Osteocyte (in vitro differentiated cells): ENCODE results near the gene RPL6. TPM values are rescaled to one million over a fixed set of nuclear protein-coding genes. Genes with fewer than 3 reads are reported as not detected.
"Not testable (repeated sequence)": the region's sequence is repeated elsewhere in the genome, so short reads cannot be mapped to it uniquely, and the experiment has no call there.

Experiments
- DNase-seq: peaks from one replicate; pipeline ENCODE4 v3.0.0; 2021; ENCODE audit warnings: mixed read lengths; ENCODE audit not compliant: unreplicated experiment; ENCODE audit errors: extremely low spot score
- H3K27ac Mint-ChIP-seq: one replicate; pipeline ENCODE4 v1.8.0; 2021; ENCODE audit warnings: mild to moderate bottlenecking, mixed read lengths; ENCODE audit not compliant: unreplicated experiment
- H3K27me3 Mint-ChIP-seq: one replicate; pipeline ENCODE4 v1.8.0; 2021; ENCODE audit warnings: mixed read lengths; ENCODE audit not compliant: unreplicated experiment
- H3K36me3 Mint-ChIP-seq: one replicate; pipeline ENCODE4 v1.8.0; 2021; ENCODE audit warnings: mixed read lengths; ENCODE audit not compliant: unreplicated experiment
- H3K4me1 Mint-ChIP-seq: one replicate; pipeline ENCODE4 v1.8.0; 2021; ENCODE audit warnings: mixed read lengths; ENCODE audit not compliant: unreplicated experiment
- H3K4me3 Mint-ChIP-seq: one replicate; pipeline ENCODE4 v1.8.0; 2021; ENCODE audit warnings: mild to moderate bottlenecking, moderate library complexity, mixed read lengths; ENCODE audit not compliant: unreplicated experiment
- H3K9me3 Mint-ChIP-seq: one replicate; pipeline ENCODE4 v1.8.0; 2021; ENCODE audit warnings: mixed read lengths; ENCODE audit not compliant: unreplicated experiment
- long read RNA-seq: library from polyadenylated mRNA; unstranded; transcript quantifications from one replicate; pipeline ENCODE4 v2.0.0, GENCODE V29; 2021
- total RNA-seq: library from RNA; stranded (reverse); gene quantifications from 2 replicates; pipeline ENCODE4 v1.2.1, GENCODE V29; 2021
- TF ChIP-seq, protein P1 (sequence below): fragments of 200-600 bp; sonication (generic); IDR thresholded peaks from 2 replicates; pipeline ENCODE4 v1.5.0; 2021; ENCODE audit warnings: antibody characterized with exemption, mild to moderate bottlenecking, moderate library complexity

RPL6 gene
- 1,250 and 1,279 TPM in 2 replicates for total RNA-seq
- long read RNA-seq, transcript RPL6-201 (7 exons, 947 nt): major isoform, 1,142 of 1,598 reads
- long read RNA-seq, transcript RPL6-202 (7 exons, 1,074 nt): minor isoform, 28 of 1,598 reads
- long read RNA-seq, partial matches to known transcripts: 403 of 1,598 reads
- long read RNA-seq, other reads (novel, unspliced or antisense): 24 of 1,598 reads

DNA sequence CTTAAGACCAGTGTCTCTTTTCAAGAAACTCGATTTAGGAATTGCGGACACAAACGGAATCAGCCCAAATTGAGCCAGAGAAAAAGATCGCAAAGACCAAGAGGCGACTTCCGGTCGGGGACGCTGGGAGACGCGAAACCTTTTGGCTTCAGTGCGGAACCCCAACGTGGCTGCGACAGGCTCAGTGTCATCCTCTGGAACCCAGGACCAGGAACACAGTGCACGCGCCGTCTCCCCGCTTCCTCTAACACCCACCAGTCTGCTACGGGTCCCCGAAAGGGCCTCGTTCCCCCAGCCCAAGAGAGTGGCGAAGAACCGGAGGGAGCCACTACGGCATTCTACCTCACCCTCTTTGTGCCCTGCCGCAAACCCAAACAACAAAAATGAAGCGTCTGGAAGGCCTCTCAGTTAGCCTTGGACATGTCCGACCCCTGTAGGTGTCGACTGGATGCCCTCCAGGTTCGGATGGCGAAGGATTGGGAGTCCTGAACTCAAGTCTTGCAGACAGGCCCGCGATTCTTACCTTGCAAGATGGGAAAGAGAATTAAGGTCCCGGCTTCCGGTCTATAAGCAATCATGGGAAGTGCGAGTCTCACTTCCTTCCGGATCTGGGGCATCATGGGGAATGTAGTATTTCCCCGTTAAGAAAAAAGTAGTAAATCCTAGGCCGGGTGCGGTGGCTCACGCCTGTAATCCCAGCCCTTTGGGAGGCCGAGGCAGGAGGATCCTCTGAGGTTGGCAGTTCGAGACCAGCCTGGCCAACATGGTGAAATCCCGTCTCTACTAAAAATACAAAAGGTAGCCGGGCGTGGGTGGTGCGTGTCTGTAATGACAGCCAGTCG, at the start of gene RPL6:
TSS of gene RPL6 (minus strand) at position 542 of the 842 bp plus-strand sequence. CDS start 949 bp downstream, outside the sequence.
- Mint-ChIP-seq H3K4me1 (peaks cover 23% of the 10 kb centered on the region), H3K9me3 (no peaks in the 10 kb centered on the region), H3K27ac (peak within 1 kb of the TSS; percentile 99), H3K4me3 (peak within 1 kb of the TSS; percentile 99), H3K27me3 (peaks cover 3% of the 10 kb centered on the region), H3K36me3 (peaks cover 38% of the 10 kb centered on the region)
- peak; percentile 88 for DNase-seq
- TF ChIP-seq, protein P1, sequence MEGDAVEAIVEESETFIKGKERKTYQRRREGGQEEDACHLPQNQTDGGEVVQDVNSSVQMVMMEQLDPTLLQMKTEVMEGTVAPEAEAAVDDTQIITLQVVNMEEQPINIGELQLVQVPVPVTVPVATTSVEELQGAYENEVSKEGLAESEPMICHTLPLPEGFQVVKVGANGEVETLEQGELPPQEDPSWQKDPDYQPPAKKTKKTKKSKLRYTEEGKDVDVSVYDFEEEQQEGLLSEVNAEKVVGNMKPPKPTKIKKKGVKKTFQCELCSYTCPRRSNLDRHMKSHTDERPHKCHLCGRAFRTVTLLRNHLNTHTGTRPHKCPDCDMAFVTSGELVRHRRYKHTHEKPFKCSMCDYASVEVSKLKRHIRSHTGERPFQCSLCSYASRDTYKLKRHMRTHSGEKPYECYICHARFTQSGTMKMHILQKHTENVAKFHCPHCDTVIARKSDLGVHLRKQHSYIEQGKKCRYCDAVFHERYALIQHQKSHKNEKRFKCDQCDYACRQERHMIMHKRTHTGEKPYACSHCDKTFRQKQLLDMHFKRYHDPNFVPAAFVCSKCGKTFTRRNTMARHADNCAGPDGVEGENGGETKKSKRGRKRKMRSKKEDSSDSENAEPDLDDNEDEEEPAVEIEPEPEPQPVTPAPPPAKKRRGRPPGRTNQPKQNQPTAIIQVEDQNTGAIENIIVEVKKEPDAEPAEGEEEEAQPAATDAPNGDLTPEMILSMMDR: no peak

DNA sequence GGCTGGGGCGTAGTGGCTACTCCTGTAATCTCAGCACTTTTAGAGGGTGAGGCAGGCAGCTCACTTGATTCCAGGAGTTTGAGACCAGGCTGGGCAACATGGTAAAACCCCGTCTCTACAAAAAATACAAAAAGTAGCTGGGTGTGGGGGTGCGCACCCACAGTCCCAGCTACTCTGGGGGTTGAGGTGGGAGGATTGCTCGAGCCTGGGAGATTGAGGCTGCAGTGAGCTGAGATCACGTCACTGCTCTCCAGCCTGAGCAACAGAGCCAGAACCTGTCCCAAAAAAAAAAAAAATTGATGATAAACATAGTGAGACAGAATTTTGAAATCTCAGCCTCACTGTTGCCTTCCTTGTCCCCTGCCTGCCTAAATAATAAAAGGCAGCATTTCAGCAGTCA, 49.3 kb upstream of the RPL6 start:
- H3K36me3 Mint-ChIP-seq: peaks cover 44% of the 10 kb centered on the region
- H3K27me3 Mint-ChIP-seq: no peaks in the 10 kb centered on the region
- TF ChIP-seq, protein P1: no peak
- no peak overlapping the region for H3K4me3 Mint-ChIP-seq
- no peaks in the 10 kb centered on the region for H3K4me1 Mint-ChIP-seq
- H3K27ac Mint-ChIP-seq: no peak overlapping the region
- H3K9me3 Mint-ChIP-seq: no peaks in the 10 kb centered on the region
- DNase-seq: no peak

DNA sequence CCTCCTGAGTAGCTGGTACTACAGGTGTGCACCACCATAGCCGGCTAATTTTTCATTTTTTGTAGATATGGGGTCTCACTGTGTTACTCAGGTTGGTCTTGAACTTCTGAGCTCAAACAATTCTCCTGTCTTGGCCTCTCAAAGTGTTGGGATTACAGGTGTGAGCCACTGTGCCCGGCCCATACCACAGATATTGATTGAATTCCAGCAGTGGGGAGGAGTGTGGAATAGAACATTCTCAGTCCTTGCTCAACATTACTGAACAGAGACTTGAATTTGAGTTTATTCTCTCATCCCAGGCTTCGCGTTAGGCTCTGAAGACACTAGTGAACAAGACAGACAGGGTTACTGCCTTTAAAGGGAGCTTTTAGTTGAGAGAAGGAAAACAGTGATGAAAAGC, 48.9 kb upstream of the RPL6 start:
- Mint-ChIP-seq H3K27ac (no peak overlapping the region), H3K27me3 (no peaks in the 10 kb centered on the region), H3K4me1 (no peaks in the 10 kb centered on the region), H3K36me3 (peaks cover 45% of the 10 kb centered on the region), H3K9me3 (no peaks in the 10 kb centered on the region), H3K4me3 (no peak overlapping the region)
- TF ChIP-seq, protein P1: no peak
- DNase-seq: no peak

DNA sequence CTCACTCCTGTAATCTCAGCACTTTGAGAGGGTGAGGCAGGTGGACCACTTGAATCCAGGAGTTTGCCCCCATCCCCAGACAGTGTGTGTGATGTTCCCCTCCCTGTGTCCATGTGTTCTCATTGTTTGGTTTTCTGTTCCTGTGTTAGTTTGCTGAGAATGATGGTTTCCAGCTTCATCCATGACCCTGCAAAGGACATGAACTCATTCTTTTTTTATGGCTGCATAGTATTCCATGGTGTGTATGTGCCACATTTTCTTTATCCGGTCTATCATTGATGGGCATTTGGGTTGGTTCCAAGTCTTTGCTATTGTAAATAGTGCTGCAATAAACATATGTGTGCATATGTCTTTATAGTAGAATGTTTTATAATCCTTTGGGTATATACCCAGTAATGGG, 47.7 kb upstream of the RPL6 start:
- not testable (repeated sequence) for H3K27ac Mint-ChIP-seq, H3K9me3 Mint-ChIP-seq, DNase-seq, H3K4me1 Mint-ChIP-seq, H3K27me3 Mint-ChIP-seq, H3K4me3 Mint-ChIP-seq
- peaks cover 45% of the 10 kb centered on the region for H3K36me3 Mint-ChIP-seq

DNA sequence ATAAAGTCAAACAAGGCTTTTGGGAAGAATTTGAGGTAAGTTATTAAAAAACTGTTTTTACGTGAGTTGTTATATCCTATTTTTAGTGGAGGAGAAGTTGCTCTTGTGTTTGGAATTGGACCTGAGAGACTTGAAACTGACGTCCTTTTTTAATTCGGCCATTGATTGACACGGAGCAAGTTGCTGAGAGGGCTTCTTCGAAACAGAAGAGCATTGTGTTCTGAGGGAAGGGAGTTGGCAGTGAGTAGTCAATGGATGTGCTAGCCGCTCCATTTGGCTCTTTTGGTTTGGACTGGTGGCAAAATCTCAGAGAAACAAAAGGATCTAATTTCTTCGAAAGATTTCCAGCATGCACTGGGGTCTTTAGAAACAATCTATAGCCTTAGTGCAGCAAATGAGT, 46.6 kb upstream of the RPL6 start:
- Mint-ChIP-seq H3K9me3 (no peaks in the 10 kb centered on the region), H3K27ac (no peak overlapping the region), H3K36me3 (peaks cover 42% of the 10 kb centered on the region), H3K4me1 (no peaks in the 10 kb centered on the region), H3K4me3 (no peak overlapping the region), H3K27me3 (no peaks in the 10 kb centered on the region)
- no peak for DNase-seq
- TF ChIP-seq, protein P1: no peak
